Endothelial cell of hepatic sinusoid (primary cell): Measurements from ENCODE around the gene AP4M1.

Experiments used
- in situ Hi-C: cut with HindIII; loops from 2 replicates; pipeline ENCODE4 v1.10.0; 2017; ENCODE audit warnings: low sequenced_read_pairs

The AP4M1 gene

DNA sequence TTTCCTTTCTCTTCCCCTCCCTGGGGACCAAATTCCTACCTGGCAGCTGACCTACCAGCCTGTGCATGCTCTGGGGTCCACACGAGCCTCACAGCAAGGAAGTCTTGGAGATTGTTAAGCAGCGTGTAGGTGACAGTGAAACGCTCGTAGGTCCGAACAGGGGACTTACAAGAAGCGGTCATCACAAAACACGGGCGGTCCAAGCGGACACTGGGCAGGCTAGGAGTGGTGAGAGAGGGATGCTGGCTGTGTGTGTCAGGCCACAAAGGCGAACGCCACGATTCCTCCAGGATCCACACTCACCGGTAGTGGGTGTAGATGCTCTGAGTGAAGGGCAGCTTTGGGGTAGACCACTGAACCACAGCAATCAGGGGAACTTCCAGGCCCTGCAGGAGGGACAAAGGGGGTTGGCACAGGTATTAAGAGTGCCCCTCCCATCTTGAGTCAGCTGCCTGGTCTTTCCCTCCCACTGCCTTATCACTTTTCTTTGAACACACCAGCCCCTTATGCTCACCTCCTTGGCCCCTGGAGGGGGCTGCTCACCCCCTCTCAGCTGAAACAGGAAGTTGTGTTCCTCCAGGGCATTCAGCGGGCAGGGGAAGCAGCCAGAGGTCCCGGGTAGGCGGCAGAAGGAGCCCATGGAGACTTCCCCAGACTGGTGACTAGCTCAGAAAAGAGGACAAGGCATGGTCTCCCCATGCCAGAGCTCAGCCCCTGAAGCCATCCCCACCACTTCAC is 55.1 kb downstream of the AP4M1 start:
- in situ Hi-C loops = no loop called here

- in situ Hi-C loops = no loop called here
Observed at GRCh38 chr7:100157069-100157333, 55.6 kb downstream of the AP4M1 start.

GRCh38 chr7:100157334-100158228 is 56.1 kb downstream of the AP4M1 start:
- in situ Hi-C loops = no loop called here
